ENCODE data around the gene PDK3.

GRCh38 chrX:24480400-24480865 lies 15.3 kb downstream of the PDK3 start:
- TF ChIP-seq CTCF (IDR thresholded peaks at IDR 0.05) (no peak), POLR2A (IDR thresholded peaks at IDR 0.05) (no peak)
